Ishikawa (cell line): ENCODE measurements around the gene ZKSCAN5.

Experiments
- CEBPB ChIP-seq: IDR thresholded peaks from 2 replicates; pipeline ENCODE4 v1.6.1; 2012
- CREB1 ChIP-seq: IDR thresholded peaks from 2 replicates; pipeline ENCODE4 v1.6.1; 2012; ENCODE audit warnings: low read depth
- EGR1 ChIP-seq: IDR thresholded peaks from 2 replicates; pipeline ENCODE4 v1.6.1; 2012
- EP300 ChIP-seq: IDR thresholded peaks from 2 replicates; pipeline ENCODE4 v1.6.1; 2012; ENCODE audit warnings: borderline replicate concordance
- FOXM1 ChIP-seq: IDR thresholded peaks from 2 replicates; pipeline ENCODE4 v1.6.1; 2012; ENCODE audit warnings: low read depth, borderline replicate concordance
- NFIC ChIP-seq: IDR thresholded peaks from 2 replicates; pipeline ENCODE4 v1.6.1; 2012
- RAD21 ChIP-seq: IDR thresholded peaks from 2 replicates; pipeline ENCODE4 v1.6.1; 2012; ENCODE audit warnings: low read depth
- TAF1 ChIP-seq: IDR thresholded peaks from 2 replicates; pipeline ENCODE4 v1.6.1; 2012; ENCODE audit warnings: low read depth, mild to moderate bottlenecking
- TCF12 ChIP-seq: IDR thresholded peaks from 2 replicates; pipeline ENCODE4 v1.6.1; 2012; ENCODE audit warnings: low read depth
- TEAD4 ChIP-seq: IDR thresholded peaks from 2 replicates; pipeline ENCODE4 v1.6.1; 2012
- YY1 ChIP-seq: IDR thresholded peaks from 2 replicates; pipeline ENCODE4 v1.6.1; 2012; ENCODE audit warnings: low read depth
- ZBTB7A ChIP-seq: IDR thresholded peaks from 2 replicates; pipeline ENCODE4 v1.6.1; 2012; ENCODE audit warnings: low read depth
- TF ChIP-seq, protein P1 (sequence below): IDR thresholded peaks from 2 replicates; pipeline ENCODE4 v1.6.1; 2012; ENCODE audit warnings: low read depth, mild to moderate bottlenecking
- TF ChIP-seq, protein P2 (sequence below): IDR thresholded peaks from 2 replicates; pipeline ENCODE4 v1.6.1; 2012
- TF ChIP-seq, protein P3 (sequence below): IDR thresholded peaks from 2 replicates; pipeline ENCODE4 v1.6.1; 2012

Gene ZKSCAN5

DNA sequence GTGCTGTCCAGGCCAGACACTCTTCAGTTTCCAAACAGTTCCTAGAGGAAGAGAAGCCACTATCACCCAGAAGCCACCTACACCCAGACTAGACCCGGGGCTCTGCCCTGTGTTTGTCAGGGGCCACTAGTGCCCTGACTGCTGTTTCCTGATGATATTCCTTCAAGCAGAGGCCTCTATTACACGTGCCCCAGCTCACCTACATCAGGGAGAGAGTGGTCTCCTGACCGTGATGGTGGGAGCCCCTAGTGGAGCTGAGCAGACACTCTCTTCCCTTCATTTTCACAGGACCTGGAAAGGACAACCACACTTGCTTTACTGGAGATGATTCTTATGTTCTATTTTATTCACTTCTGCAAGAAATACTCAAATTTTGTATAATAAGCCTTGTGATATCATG is 13.6 kb upstream of the ZKSCAN5 start:
- TF ChIP-seq RAD21 (no peak), TEAD4 (no peak), YY1 (no peak), NFIC (no peak)

DNA sequence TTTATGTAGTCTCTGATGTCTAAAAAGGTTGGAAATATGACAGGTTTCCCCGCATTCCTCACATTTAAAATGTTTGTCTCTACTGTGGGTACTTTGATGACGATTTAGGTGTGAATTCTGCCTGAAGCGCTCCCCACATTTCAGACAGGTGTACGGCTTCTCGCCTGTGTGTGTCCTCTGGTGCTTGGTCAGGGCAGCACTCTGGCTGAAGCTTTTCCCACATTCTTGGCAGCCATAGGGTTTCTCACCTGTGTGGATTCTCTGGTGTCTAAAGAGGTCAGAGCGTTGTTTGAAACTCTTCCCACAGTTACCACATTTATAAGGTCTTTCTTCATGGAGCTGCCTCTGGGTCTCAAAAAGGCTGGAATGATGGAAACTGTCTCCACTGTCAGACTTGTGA is 10.6 kb upstream of the ZKSCAN5 start:
- TF ChIP-seq EGR1 = no peak
- TF ChIP-seq TCF12 = no peak
- TF ChIP-seq, protein P1, sequence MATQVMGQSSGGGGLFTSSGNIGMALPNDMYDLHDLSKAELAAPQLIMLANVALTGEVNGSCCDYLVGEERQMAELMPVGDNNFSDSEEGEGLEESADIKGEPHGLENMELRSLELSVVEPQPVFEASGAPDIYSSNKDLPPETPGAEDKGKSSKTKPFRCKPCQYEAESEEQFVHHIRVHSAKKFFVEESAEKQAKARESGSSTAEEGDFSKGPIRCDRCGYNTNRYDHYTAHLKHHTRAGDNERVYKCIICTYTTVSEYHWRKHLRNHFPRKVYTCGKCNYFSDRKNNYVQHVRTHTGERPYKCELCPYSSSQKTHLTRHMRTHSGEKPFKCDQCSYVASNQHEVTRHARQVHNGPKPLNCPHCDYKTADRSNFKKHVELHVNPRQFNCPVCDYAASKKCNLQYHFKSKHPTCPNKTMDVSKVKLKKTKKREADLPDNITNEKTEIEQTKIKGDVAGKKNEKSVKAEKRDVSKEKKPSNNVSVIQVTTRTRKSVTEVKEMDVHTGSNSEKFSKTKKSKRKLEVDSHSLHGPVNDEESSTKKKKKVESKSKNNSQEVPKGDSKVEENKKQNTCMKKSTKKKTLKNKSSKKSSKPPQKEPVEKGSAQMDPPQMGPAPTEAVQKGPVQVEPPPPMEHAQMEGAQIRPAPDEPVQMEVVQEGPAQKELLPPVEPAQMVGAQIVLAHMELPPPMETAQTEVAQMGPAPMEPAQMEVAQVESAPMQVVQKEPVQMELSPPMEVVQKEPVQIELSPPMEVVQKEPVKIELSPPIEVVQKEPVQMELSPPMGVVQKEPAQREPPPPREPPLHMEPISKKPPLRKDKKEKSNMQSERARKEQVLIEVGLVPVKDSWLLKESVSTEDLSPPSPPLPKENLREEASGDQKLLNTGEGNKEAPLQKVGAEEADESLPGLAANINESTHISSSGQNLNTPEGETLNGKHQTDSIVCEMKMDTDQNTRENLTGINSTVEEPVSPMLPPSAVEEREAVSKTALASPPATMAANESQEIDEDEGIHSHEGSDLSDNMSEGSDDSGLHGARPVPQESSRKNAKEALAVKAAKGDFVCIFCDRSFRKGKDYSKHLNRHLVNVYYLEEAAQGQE = no peak
- TF ChIP-seq, protein P2, sequence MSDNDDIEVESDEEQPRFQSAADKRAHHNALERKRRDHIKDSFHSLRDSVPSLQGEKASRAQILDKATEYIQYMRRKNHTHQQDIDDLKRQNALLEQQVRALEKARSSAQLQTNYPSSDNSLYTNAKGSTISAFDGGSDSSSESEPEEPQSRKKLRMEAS = no peak
- no peak for TF ChIP-seq CEBPB
- TF ChIP-seq TAF1 = no peak
- TF ChIP-seq ZBTB7A = no peak
- TF ChIP-seq FOXM1 = no peak
- TF ChIP-seq YY1 = no peak
- TF ChIP-seq, protein P3, sequence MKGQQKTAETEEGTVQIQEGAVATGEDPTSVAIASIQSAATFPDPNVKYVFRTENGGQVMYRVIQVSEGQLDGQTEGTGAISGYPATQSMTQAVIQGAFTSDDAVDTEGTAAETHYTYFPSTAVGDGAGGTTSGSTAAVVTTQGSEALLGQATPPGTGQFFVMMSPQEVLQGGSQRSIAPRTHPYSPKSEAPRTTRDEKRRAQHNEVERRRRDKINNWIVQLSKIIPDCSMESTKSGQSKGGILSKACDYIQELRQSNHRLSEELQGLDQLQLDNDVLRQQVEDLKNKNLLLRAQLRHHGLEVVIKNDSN = no peak
- TF ChIP-seq RAD21 = no peak
- no peak for TF ChIP-seq EP300
- TF ChIP-seq TEAD4 = no peak

DNA sequence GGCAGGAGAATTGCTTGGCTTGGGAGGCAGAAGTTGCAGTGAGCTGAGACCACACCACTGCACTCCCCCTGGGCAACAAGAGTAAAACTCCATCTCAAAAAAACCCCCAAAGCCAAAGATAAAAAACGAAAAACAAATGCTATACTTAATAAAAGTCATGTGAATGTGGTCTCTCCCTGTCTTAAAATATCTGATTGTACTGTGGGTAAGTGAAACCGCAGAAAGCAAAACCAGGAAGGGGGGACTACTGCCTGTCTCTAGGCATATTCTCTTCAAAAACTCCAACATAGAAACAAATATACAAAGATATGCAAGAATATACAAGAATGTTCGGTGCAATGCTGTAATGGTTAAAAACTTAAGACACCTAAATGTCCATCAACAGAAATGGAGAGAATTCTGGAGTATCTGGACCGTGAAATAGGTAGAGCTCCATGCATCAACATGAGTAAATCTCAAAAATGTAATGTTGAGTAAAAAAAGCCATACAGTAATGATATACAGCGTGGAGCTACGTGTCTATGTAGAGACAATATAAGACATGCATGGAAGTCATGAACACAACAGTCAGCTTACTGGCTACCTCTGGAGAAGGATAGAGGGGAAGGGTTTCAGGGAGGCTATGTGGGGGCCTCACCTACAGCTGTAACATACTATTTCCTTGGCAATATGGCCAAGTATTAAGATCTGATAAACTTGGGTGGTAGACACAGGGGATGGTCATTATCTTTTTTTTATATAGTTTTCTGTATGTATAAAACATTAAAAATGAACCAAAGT is 6.5 kb upstream of the ZKSCAN5 start:
- TF ChIP-seq, protein P2 = no peak
- TF ChIP-seq ZBTB7A = no peak

DNA sequence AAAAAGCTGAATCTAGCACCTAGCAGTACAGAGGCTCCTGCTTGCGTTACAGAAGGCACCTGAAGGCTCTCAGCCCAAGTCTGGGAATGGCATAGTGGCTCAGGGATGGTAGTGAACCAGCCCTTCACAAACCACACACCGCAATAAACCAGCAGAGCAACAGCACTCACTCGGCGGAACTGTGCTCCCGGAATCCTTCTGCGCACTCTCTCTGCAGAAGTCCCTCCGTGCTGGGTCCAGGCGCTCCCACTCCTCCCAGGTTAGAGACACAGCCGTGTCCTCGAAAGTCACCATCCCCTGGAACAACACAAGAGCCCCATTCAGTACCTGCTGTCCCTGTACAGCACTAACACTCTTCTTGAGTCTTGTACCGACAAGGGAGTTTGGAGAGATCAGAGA is 5.9 kb upstream of the ZKSCAN5 start:
- no peak for TF ChIP-seq ZBTB7A

DNA sequence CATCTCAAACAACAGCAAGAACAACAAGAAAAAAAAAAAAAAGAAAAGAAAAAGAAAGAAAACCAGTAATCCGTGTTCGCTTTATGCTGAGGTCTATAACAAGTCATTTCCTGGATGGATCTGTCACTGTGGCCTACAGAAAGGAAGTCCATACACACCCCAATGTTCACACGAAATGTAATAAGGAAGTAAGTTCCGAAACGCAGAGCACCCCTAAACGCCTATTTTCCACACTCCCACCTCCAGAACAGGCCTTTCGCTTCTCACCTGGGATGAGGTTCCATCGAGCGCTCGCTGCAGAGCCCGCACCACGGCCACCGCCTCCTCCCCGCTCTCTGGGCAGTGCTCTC is 5.1 kb upstream of the ZKSCAN5 start:
- TF ChIP-seq NFIC (no peak), YY1 (no peak), EGR1 (no peak), EP300 (no peak), TCF12 (no peak), FOXM1 (no peak), TAF1 (no peak), CREB1 (no peak), RAD21 (no peak), CEBPB (no peak), ZBTB7A (no peak), TEAD4 (no peak)
- TF ChIP-seq, protein P2 = no peak
- TF ChIP-seq, protein P3 = no peak
- TF ChIP-seq, protein P1 = no peak

DNA sequence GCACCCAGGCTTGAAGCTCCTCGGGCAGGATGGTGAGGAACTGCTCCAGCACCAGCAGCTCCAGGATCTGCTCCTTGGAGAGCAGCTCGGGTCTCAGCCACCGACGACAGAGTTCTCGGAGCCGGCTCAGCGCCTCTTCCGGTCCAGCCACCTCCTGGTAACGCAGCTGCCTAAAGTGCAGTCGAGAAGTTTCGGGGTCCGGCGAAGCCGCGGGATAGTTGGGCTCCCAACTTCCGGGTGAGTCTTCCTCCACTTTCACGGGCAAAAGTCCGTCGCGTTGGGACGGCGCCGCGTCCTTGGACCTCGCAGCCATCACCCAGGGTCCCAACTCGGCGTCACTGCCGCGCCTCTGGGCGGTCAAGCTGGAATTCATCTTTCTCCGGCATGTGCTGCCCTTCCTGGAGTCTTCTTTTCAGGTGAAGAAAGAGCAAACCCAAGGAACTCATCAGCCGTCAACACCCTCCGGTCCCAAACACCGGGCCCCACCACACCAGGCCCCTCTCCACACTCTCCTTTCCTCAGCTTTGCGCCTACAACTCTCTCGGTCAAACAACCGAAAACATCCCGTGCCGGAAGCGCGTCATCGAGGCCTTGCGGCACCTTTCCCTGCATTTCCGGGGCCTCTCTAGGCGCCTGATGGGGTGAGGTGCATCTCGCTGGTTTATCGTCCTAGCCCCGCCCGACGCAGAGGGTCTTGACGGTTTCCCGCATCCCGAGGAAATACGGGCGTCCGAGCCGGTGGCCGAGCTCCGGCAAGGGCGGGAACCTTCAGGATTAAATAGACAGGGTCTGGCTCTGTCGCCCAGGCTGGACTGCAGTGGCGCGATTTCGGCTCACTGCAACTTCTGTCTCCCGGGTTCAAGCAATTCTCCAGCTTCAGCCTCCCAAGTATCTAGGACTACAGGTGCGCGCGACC is 4.5 kb upstream of the ZKSCAN5 start, which contains the start of gene ZNF394:
ZNF394 (minus strand) TSS at position 561 of the 916 bp plus-strand sequence; CDS start at position 373, 188 bp downstream.
- TF ChIP-seq TCF12 (peak; percentile 70), TAF1 (peak; percentile 81), CREB1 (peak; percentile 87), RAD21 (no peak), NFIC (no peak), TEAD4 (no peak), ZBTB7A (no peak), EGR1 (peak; percentile 46; the same call in 1 of the 2 replicates), EP300 (no peak), YY1 (peak; percentile 31; the same call in 1 of the 2 replicates), FOXM1 (no peak), CEBPB (peak; percentile 61; the same call in 1 of the 2 replicates)
- TF ChIP-seq, protein P1 = no peak
- TF ChIP-seq, protein P2 = peak; percentile 72
- TF ChIP-seq, protein P3 = 0 out of 2 replicates have a peak, but pooled peaks have one; percentile 60
